ENCODE results near the gene C11orf52. TPM values are rescaled to one million over a fixed set of nuclear protein-coding genes. Genes with fewer than 3 reads are reported as not detected.

C11orf52 gene
- total and polyA plus RNA-seq, 2 of the 13 experiments (the other 11 are each of a cell fraction or from before 2014, with no cell fraction given) = 7.4 to 11.0 TPM

GRCh38 chr11:111878849-111879636 is 39.7 kb upstream of the C11orf52 start, which contains the start of the genes CFAP68 and FDXACB1 (continued):
- TF ChIP-seq TFDP1 (CRISPR knock-in tag; IDR thresholded peaks at IDR 0.05; ENCODE audit: borderline replicate concordance) (peak; percentile 66; the same call in 1 of the 2 replicates), SP140L (CRISPR knock-in tag; IDR thresholded peaks at IDR 0.05; ENCODE audit: borderline replicate concordance) (no peak), RERE (CRISPR knock-in tag; IDR thresholded peaks at IDR 0.05; ENCODE audit: low read depth) (no peak; the same call in none of the 2 replicates), ETV5 (CRISPR knock-in tag; IDR thresholded peaks at IDR 0.05; ENCODE audit: borderline replicate concordance) (peak; percentile 49; the same call in 1 of the 2 replicates), TARDBP (CRISPR knock-in tag; IDR thresholded peaks at IDR 0.05) (peak; percentile 46; the same call in 1 of the 2 replicates), ZNF746 (CRISPR knock-in tag; IDR thresholded peaks at IDR 0.05) (peak; percentile 13; the same call in 1 of the 2 replicates), YEATS2 (CRISPR knock-in tag; IDR thresholded peaks at IDR 0.05; ENCODE audit: borderline replicate concordance) (peak; percentile 92), ZNF660 (CRISPR knock-in tag; IDR thresholded peaks at IDR 0.05; ENCODE audit: borderline replicate concordance, low read depth) (no peak), RFXAP (CRISPR knock-in tag; IDR thresholded peaks at IDR 0.05; ENCODE audit: borderline replicate concordance) (peak; percentile 77; the same call in 1 of the 2 replicates), NCOA2 (CRISPR knock-in tag; IDR thresholded peaks at IDR 0.05) (peak; percentile 71), YEATS4 (CRISPR knock-in tag; IDR thresholded peaks at IDR 0.05; ENCODE audit: borderline replicate concordance) (peak; percentile 77), PHF5A (CRISPR knock-in tag; IDR thresholded peaks at IDR 0.05; ENCODE audit: low read depth, unreplicated experiment) (no peak), ELF1 (CRISPR knock-in tag; IDR thresholded peaks at IDR 0.05) (peak; percentile 72), ATF7 (IDR thresholded peaks at IDR 0.05) (peak; percentile 18; the same call in 1 of the 2 replicates), ATF7 (CRISPR knock-in tag; IDR thresholded peaks at IDR 0.05) (peak; percentile 59), KDM4B (CRISPR knock-in tag; IDR thresholded peaks at IDR 0.05) (0 out of 2 replicates have a peak, but pooled peaks have one; percentile 59), ZBTB7B (CRISPR knock-in tag; IDR thresholded peaks at IDR 0.05) (peak; percentile 37; the same call in 1 of the 2 replicates), JARID2 (CRISPR knock-in tag; IDR thresholded peaks at IDR 0.05; ENCODE audit: insufficient replicate concordance) (no peak), HOMEZ (CRISPR knock-in tag; IDR thresholded peaks at IDR 0.05; ENCODE audit: low read depth) (peak; percentile 42; the same call in 1 of the 2 replicates), PRPF4 (IDR thresholded peaks at IDR 0.05; ENCODE audit: low read depth, low read length, poor library complexity, severe bottlenecking) (no peak), BORCS8-MEF2B (CRISPR knock-in tag; IDR thresholded peaks at IDR 0.05) (peak; percentile 19; the same call in 1 of the 2 replicates), DNMT3B (CRISPR knock-in tag; conservative IDR thresholded peaks at IDR 0.05) (peak; percentile 60; the same call in 1 of the 2 replicates)
